ENCODE data around the gene TEAD4.

TEAD4 gene

DNA sequence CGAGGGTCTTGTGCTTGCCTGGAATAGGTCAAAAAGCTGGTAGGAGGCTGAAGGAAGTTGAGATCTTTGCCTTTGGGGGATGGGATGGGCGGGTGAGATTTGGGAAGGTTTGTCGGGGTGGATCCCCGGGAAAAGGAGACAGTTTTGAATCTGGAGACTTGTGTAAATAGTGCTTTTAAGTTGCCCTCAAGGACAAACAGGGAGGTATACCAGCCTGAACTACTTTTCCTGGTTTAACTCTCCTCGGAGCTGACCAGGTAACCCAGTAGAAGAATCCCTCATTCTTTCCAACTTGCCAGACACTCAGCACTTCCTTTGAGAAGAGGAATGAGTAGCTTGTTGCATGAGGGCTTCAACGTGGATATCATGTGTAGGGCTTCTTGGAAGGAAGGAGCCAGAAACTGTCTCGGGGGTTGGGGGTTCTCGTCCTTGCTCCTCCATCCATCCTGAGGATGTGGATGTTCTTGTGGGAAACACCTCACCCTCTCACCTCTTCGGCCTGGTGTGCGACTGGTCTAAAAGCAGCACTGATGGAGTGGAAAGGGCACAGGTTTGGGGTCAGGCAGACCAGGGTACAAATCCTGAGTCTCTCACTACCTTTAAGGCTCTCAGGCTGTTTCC is 1.9 kb downstream of the TEAD4 start:
- no peak for DNase-seq (ENCODE audit: low spot score)

DNA sequence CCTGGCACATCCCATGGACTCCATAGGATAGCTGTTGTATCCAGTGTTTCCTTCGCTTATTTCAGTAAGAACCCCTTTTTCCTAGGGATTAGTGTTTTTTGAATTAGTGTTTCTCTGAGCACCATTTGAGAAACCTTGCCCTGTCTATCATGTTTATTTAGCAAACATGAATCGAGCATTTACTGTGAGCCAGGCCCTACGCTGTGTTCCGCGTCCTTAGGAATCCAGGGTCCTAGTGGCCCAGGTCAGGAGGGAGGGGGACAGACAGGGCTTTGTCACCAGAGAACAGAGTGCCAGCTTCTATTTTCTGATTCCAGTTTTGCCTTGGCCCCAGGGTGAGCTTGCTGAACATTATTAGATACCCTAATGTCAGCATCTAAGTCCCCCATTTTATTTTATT is 2.5 kb downstream of the TEAD4 start:
- no peak for DNase-seq (ENCODE audit: low spot score)

DNA sequence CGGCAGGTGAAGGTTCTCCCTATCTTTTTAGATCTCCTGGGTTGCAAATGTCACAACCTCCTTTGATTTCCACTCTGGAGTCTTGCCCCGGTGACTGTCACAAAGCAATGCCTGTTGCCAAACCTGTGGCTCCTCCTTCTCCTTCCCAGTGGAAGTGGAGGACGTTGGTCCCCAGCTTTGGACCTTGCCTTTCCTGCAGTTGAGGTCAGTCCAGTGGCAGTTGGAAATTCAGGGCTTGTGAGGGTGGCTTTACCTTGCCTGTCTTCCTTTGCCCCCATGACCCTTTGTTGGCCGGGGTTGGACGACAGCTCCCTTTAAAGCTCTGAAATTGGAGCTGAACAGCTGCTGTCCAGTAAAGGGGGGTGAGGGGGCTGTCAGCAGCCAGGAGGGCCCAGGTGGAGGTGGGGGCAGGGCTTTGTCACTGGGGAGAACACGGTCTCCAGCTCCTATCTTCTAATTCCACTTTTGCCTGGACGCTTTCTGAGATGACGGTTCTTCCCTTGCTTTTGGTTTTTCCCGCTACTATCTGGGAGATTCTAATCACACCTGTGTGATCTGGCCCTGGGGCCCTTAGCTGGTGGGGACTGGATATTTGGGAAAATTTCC is 4.1 kb downstream of the TEAD4 start:
- DNase-seq (ENCODE audit: low spot score): no peak

DNA sequence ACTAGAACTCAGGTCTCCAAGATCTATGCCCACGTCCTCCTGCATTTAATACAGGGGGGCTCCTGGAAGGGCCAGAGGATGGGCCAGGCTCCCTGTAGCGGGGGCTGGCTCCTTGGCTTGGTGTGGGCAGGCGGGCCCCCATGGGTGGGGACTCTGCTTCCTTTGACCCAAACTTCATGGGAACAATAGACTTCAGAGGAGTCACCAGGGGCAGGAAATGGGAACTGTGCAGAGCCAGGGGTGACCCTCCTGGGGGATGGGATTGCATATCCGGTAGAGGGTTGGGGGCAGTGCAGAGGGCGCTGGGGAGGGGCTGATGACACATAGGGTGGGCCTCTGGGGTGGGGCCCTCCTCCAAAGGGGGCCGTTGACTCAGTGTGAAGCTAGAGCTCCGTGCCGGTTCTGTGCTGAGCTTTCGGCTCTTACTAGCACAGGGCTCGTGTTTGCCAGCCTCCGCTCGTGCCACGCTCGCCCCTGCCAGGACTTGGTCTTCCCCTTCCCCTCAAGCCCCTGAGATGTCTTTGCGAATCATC is 4.6 kb downstream of the TEAD4 start:
- no peak for DNase-seq (ENCODE audit: low spot score)

DNA sequence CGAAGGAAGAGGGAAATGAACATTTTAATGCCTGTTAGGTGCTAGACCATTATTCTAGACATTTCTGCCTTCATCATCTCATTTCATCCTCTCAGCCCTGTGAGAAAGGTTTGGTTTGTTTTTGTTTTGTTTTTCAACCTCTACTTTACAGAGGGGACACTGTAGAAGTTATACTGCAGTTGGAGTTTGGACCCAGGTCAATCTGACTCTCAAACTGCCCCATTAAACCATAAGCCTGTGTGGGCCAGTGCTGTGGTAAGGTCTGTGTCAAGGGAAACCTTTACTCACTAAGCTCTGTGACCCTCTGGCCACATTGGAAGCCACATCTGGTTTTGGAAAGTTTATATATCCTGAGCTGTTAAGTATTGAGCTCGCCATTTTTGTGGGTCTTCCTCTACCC is 8.5 kb downstream of the TEAD4 start:
- DNase-seq (ENCODE audit: low spot score): no peak

DNA sequence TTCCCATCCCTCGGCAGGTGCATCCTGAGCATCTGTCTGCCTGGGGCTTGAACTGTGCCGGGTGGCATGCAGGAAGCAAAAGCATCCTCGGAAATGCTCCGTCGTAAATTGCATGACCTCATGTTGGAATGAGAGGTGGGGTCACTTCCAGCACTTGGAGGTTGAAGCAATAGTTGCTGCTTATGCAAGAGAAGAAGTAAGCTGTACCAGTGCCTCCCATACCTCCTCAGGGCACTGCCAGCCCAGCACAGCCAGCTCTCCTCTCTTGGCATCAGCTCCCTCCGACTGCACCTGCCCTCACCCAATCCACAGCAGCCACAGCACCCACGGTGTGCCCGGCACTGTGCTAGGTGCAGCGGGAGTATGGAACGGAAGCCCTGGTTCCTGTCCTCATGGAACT is 11.5 kb downstream of the TEAD4 start:
- DNase-seq (ENCODE audit: low spot score): no peak

DNA sequence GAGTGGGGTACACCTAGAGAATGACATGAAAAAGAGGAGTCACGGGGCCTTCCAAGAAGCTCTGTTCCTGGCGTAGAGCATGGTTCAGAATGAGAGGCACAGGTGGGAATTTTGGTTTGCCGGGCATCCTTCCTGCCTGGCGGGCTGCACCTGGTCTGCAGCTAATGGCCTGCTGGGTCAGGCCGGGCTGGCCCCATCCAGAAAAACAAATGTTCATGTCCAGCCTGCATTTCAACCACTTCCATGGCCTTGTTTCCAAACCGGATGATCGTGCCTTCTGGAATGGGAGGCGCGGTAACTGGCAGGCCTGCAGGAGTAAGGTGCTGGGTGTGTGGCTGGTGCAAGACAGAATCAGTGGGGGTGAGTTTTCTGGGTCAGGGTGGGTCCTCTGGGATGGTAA is 14.4 kb downstream of the TEAD4 start:
- no peak for DNase-seq (ENCODE audit: low spot score)

DNA sequence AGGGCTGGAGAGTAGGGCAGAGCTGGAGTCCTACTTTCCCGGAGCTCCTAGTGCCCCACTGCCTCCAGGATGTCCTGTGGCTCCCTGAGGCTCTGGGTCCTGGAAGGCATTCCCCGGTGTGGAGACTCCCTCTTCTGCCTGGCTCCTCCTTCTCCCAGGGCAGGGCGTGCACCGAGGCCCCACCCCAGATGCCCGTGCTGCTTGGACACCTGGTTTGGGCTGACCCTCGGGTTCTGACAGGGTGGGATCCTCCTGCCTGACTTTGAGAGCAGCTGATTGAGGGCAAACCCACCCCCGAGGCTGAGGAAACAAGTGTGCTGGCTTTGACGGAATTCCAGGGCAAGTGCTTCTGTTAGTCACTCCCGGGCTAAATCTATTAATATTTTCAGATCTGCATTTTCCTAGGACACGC is 15.4 kb downstream of the TEAD4 start:
- DNase-seq (ENCODE audit: low spot score): peak; percentile 57

DNA sequence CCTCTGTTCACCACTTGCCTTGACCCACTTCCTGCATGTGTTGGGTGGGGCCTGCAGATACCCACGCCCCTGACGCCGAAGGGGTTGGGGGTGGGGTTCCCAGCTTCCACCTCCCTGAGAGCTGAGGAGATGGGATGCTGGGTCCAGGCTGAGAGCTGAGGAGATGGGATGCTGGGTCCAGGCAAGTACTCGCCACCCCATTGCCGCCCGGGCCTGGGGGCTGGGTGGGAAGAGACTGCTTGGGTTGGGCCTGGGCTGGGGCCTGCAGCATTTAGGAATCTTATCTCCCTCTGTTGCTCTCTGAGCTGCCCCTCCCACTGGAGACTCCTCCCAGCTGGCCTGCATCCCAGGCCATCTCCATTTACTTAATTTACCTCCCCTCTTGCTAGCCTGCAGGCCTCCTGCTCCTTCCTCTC is 17.4 kb downstream of the TEAD4 start:
- no peak for DNase-seq (ENCODE audit: low spot score)

DNA sequence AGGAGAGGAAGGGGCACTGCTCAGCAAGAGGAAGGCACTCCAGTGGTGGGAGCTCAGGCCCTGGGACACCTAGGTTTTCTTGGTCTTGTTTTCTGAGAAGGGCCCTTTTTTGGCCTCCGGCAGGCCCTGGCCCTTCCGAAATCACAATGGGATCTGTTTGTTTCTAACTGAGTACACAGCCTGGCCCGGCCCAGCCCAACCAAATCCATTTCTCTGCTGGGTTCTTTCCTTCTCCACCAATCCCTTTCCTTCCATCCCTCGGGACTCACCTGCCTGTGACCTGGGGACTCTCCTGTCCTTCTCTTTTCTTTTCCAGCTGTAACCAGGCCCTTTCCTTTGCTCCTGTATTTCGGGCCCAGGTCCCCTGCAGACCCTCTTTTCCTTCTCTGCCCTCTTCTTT is 18.6 kb downstream of the TEAD4 start:
- DNase-seq (ENCODE audit: low spot score): no peak

DNA sequence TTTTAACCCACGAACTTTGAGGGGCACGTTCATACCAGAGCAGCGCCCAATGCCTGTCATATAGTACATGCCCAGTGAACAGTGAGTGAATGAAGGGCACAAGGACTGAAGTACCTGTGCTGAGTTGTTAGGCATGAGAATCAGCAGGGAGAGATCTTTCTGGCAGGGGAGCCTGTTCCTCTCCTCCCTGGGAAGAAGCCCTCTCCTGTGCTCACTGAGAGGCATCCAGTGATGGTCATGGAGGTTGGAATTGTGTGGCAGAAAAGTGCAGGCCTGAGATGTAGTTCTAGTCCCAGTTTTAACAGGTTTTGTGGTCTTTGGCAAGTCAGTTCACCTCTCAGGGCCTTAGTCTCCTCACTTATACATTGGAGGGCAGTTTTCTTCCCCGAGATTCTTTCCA is 20.6 kb downstream of the TEAD4 start:
- DNase-seq (ENCODE audit: low spot score): no peak

DNA sequence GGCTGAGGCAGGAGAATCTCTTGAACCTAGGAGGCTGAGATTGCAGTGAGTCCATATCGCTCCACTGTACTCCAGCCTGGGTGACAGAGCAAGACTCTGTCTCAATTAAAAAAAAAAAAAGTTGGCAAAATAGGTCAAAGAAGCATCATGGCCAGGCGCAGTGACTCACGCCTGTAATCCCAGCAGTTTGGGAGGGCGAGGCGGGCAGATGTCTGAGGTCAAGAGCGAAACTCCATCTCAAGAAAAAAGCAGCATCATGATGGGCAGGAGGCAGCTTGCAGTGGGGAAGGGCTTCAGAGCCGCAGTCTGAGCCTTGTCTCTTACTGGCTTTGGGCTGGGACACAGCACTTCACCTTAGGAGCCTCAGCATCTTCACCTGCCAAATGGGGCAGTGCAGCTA is 21.4 kb downstream of the TEAD4 start:
- DNase-seq (ENCODE audit: low spot score): no peak

DNA sequence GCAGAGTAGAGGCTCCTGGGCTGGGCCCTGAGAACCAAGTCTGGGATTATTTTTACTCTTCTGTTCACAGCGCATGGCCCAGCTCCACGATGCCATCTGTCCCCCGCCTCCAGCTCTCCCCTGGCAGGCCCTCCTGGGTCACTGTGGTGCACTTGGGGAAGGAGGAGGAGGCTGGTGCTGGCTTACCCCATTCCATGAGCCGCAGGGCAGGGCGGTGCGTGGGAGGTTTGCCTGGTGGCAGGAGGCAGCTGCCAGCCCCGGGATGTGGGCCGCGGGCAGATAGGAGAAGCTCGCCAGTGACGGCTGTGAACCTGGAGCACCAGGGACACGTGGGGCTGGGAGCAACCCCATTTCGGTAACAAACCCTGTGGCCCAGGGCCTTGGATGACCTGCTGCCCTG is 23.2 kb downstream of the TEAD4 start:
- DNase-seq (ENCODE audit: low spot score): no peak

DNA sequence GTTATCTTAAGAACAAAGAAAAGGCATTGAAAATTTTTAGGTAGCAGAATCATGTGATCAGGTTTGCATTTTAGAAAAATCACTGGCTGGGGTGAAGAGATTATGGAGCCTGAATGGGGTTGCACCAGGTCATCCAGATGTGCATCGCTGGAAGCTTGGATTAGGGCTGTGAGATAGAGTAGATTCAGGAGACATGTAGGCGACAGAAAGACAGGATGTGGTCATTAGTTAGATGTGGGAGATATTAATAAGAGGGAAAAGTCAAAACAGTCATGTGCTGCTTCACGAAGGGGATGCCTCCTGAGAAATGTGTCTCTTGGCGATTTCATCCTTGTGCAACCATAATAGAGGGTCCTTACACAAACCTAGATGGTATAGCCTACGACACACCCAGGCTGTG is 25.1 kb downstream of the TEAD4 start:
- DNase-seq (ENCODE audit: low spot score): no peak

DNA sequence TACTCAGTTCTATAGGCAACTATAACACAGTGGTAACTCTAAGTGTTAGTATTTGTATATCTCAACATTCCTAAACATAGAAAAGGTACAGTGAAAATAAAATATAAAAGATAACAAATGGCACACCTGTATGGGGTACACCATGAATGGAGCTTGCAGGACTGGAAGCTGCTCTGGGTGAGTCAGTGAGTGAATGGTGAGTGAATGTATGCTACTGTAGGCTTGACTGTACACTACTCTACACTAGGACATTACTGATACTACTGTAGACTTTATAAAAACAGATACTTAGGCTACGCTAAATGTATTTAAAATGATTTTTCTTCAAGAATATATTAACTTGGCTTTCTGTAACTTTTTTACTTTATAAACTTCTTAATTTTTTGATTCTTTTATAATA is 25.5 kb downstream of the TEAD4 start:
- no peak for DNase-seq (ENCODE audit: low spot score)

DNA sequence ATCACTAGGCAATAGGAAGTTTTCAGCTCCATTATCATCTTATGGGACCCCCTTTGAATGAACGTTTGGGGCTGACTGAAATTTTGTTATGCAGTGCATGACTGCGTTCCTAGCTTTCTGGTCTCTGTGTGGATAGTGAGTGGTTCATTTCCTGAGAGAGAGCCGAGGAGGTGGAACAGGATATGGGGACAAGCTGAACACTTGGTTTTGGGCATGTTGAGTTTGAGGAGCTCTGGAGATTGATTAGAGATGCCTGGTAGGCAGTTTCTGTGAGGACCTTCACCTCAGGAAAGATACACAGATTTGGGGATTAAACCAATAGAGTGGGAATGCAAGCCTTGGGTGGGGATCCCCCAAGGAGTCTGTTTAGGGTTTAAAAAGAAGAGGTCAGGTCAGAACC is 27.7 kb downstream of the TEAD4 start:
- no peak for DNase-seq (ENCODE audit: low spot score)

DNA sequence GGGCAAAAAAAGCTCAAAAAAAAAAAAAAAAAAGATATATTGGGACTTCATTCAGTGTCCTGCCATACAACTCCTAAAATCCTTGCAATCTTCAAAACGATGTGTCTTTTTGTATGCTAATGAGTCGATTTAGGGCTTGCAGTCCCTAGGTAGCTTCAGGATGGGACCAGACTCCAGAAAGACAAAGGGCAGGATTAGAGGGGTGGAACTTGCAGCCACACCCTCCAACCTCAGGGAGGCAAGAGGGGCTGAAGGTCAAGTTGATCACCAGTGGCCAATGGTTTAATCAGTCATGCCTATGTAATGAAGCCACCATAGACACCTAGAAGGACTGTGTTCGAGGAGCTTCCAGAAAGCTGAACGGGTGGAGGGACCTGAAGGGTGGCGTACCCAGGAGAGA is 29.3 kb downstream of the TEAD4 start:
- no peak for DNase-seq (ENCODE audit: low spot score)

DNA sequence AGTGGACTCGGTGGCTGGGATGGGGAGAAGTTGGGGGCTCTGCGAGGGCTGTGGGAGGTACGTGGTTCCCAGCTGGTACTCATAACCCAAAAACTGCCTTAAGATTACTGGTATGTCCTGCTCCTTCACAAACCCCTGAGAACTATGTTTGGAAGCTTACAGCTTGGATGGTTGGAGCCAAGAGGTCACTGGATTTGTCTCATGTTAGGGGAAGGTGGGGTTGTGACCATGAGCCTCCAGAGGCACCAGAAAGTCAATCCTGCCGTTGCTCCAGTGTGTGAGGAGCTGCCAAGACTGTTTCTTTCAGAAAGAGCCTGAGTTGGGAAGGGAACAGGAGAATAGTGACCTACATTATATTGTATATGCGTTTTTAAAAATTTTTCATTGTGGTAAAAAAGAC is 33.5 kb downstream of the TEAD4 start:
- no peak for DNase-seq (ENCODE audit: low spot score)

DNA sequence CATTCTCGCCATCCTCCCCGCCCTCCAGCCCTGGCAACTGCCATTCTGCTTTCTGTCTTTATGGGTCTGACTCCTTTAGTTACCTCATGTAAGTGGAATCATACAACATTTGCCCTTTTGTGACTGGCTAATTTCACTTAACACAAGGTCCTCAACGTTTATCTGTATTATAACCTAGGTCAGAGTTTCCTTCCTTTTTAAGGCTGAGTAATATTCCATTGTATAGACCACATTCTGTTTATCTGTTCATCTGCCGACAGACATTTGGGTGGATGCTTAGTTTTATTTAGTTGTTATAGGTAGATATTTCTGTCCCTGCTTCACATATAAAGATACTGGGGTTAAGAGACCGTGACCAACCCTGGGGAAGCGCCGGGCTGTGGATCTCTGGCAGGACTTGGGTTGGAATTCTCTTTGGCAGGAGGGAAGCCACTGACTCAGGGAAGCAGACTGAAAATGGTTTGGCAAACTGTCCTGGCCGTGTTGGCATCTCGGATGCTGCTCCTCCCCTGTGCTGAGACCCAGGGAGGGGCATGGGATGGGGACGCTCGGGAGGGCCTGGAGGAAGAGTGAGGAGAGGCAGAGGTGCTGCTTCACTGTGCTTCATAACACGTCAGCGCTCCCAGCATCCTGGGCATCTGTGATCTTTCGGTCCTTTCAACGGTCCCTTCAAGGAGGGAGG is 38.9 kb downstream of the TEAD4 start:
- no peak for DNase-seq (ENCODE audit: low spot score)

DNA sequence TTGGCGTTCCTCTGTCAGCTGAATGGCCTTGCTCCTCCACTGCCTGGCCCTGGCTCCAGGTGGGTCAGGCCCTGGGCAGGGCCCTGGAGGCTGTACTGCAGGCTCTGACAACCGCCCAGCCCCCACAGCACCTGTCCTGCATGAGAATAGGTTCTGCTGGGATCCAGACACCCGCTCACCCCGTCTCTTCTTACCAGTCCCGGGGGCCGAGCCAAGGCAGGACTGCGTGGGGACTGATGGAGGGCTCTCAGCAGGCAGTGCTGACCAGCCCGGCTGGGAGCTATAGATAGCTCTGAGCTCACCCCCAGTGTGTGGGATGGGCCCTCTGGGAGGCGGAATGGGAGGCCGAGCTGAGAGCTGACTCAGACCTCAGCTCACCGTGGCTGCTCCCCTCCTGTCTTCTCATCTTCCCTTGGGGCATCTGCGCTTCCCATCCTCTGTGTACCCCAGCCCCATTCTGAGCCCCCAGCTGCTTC is 39.6 kb downstream of the TEAD4 start:
- DNase-seq (ENCODE audit: low spot score): peak; percentile 90

DNA sequence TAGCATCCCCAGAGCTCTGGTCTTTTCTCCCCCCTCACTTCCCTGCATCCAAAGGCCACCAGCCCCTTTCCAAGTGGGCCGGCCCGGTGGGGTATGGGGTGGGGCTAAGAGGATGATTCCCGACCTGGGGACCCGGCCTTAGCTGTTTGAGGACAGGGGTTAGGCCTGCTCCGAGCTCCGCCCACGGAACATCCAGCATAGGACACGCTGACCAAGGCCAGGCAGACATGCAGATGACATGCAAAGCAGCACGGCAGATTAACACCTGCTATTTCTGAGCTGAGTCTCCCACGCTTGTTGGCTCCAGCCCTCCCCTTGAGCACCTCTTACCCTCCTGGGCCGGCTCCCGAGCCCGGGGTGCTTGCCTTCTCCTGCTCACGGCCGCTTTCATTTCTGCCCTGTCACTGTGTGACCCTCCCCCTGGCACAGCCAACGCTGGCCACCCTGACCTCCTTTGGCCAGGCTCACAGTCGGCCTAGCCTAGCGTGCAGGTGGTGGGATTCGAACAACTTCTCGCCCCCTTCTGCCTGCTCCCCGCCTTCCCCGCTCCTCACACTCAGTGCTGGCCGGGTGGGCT is 40.2 kb downstream of the TEAD4 start:
- no peak for DNase-seq (ENCODE audit: low spot score)

DNA sequence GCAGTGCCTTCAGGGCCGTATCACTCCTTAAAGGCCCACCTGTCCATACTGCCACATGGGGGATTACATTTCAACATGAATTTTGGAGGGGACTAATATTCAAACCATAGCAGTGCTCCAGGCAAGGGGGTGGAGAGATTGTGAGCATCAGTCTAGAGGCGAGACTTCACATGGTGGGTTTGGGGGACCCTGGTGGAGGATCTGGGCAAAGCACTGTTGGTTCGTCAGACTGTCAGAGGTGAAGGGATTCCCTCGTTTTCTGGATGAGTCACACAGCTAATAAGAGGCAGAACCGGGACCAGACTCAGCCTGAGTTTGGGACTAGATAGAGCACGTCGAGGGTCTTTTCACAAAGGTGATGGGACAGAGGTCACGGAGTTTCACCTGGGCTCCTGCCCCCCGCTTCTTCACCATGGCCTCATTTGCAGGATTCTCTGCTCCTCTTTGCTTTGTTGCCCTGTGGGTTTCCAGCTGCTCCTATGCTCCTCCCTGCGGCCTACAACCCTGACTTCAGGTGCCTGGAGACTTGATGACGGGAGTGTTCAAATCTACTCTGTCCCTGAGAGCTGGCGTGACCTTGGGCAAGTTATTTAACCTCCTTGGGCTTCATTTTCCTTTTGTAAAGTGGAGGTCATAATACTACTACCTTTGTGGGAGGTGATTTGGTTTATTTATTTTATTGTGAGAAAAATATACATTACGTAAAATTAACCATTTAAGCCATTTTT is 41.5 kb downstream of the TEAD4 start:
- DNase-seq (ENCODE audit: low spot score): no peak
